ENCODE results near the gene FAM174C. TPM values are rescaled to one million over a fixed set of nuclear protein-coding genes. Genes with fewer than 3 reads are reported as not detected.
A peak's percentile ranks its signal among the peaks of the same experiment; 100 is the strongest.

FAM174C gene
- total and polyA plus RNA-seq, 10 of the 15 experiments (the other 5 are each of a cell fraction or from before 2014, with no cell fraction given), result 0.89 to 94.6 (median 43.6) TPM

- TF ChIP-seq E2F4 (IDR thresholded peaks at IDR 0.05; ENCODE audit: low read depth, low read length) (no peak), NFXL1 (IDR thresholded peaks at IDR 0.05; ENCODE audit: borderline replicate concordance) (no peak), RAD21 (IDR thresholded peaks at IDR 0.05; ENCODE audit: insufficient read depth, low read depth, low read length) (no peak), BCL11A (IDR thresholded peaks at IDR 0.05; ENCODE audit: low read depth, low read length) (peak; percentile 1; the same call in 1 of the 2 replicates), EP300 (IDR thresholded peaks at IDR 0.05; ENCODE audit: borderline replicate concordance in 1 of 2, control insufficient read depth in 1 of 2, low read depth in 2 of 2, low read length in 2 of 2) (no peak), HSF1 (IDR thresholded peaks at IDR 0.05; ENCODE audit: low read depth, low read length) (no peak), NFIC (IDR thresholded peaks at IDR 0.05; ENCODE audit: low read depth, low read length) (no peak), KAT2A (conservative IDR thresholded peaks at IDR 0.05; ENCODE audit: control insufficient read depth, low read depth, low read length) (no peak), DPF2 (IDR thresholded peaks at IDR 0.05) (peak; percentile 91), CREM (IDR thresholded peaks at IDR 0.05; ENCODE audit: low read depth) (peak; percentile 10; the same call in 1 of the 2 replicates), BHLHE40 (IDR thresholded peaks at IDR 0.05; ENCODE audit: borderline replicate concordance in 1 of 2, low read depth in 2 of 2, low read length in 1 of 2) (peak in 1 of 2 experiments; percentile 47; a peak in 1 of 4 replicates), PAX5 (IDR thresholded peaks at IDR 0.05; ENCODE audit: borderline replicate concordance, low read depth, low read length) (no peak)
- TF ChIP-seq, protein P1, sequence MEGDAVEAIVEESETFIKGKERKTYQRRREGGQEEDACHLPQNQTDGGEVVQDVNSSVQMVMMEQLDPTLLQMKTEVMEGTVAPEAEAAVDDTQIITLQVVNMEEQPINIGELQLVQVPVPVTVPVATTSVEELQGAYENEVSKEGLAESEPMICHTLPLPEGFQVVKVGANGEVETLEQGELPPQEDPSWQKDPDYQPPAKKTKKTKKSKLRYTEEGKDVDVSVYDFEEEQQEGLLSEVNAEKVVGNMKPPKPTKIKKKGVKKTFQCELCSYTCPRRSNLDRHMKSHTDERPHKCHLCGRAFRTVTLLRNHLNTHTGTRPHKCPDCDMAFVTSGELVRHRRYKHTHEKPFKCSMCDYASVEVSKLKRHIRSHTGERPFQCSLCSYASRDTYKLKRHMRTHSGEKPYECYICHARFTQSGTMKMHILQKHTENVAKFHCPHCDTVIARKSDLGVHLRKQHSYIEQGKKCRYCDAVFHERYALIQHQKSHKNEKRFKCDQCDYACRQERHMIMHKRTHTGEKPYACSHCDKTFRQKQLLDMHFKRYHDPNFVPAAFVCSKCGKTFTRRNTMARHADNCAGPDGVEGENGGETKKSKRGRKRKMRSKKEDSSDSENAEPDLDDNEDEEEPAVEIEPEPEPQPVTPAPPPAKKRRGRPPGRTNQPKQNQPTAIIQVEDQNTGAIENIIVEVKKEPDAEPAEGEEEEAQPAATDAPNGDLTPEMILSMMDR (IDR thresholded peaks at IDR 0.05 in 2 of 3, conservative IDR thresholded peaks at IDR 0.05 in 1 of 3; ENCODE audit: control insufficient read depth in 2 of 3, extremely low read depth in 1 of 3, insufficient read depth in 1 of 3, low read depth in 3 of 3, low read length in 3 of 3), result no peak
- TF ChIP-seq, protein P2, sequence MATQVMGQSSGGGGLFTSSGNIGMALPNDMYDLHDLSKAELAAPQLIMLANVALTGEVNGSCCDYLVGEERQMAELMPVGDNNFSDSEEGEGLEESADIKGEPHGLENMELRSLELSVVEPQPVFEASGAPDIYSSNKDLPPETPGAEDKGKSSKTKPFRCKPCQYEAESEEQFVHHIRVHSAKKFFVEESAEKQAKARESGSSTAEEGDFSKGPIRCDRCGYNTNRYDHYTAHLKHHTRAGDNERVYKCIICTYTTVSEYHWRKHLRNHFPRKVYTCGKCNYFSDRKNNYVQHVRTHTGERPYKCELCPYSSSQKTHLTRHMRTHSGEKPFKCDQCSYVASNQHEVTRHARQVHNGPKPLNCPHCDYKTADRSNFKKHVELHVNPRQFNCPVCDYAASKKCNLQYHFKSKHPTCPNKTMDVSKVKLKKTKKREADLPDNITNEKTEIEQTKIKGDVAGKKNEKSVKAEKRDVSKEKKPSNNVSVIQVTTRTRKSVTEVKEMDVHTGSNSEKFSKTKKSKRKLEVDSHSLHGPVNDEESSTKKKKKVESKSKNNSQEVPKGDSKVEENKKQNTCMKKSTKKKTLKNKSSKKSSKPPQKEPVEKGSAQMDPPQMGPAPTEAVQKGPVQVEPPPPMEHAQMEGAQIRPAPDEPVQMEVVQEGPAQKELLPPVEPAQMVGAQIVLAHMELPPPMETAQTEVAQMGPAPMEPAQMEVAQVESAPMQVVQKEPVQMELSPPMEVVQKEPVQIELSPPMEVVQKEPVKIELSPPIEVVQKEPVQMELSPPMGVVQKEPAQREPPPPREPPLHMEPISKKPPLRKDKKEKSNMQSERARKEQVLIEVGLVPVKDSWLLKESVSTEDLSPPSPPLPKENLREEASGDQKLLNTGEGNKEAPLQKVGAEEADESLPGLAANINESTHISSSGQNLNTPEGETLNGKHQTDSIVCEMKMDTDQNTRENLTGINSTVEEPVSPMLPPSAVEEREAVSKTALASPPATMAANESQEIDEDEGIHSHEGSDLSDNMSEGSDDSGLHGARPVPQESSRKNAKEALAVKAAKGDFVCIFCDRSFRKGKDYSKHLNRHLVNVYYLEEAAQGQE (IDR thresholded peaks at IDR 0.05; ENCODE audit: low read depth, low read length), result no peak
- TF ChIP-seq, protein P3, sequence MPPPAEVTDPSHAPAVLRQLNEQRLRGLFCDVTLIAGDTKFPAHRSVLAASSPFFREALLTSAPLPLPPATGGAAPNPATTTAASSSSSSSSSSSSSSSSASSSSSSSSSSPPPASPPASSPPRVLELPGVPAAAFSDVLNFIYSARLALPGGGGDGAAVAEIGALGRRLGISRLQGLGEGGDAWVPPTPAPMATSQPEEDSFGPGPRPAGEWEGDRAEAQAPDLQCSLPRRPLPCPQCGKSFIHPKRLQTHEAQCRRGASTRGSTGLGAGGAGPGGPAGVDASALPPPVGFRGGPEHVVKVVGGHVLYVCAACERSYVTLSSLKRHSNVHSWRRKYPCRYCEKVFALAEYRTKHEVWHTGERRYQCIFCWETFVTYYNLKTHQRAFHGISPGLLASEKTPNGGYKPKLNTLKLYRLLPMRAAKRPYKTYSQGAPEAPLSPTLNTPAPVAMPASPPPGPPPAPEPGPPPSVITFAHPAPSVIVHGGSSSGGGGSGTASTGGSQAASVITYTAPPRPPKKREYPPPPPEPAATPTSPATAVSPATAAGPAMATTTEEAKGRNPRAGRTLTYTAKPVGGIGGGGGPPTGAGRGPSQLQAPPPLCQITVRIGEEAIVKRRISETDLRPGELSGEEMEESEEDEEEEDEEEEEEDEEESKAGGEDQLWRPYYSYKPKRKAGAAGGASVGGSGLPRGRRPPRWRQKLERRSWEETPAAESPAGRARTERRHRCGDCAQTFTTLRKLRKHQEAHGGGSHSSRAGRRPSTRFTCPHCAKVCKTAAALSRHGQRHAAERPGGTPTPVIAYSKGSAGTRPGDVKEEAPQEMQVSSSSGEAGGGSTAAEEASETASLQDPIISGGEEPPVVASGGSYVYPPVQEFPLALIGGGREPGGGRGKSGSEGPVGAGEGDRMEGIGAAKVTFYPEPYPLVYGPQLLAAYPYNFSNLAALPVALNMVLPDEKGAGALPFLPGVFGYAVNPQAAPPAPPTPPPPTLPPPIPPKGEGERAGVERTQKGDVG (CRISPR knock-in tag; IDR thresholded peaks at IDR 0.05), result no peak
- TF ChIP-seq, protein P4, sequence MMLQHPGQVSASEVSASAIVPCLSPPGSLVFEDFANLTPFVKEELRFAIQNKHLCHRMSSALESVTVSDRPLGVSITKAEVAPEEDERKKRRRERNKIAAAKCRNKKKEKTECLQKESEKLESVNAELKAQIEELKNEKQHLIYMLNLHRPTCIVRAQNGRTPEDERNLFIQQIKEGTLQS (IDR thresholded peaks at IDR 0.05; ENCODE audit: borderline replicate concordance, extremely low read depth, low read depth, low read length), result peak; percentile 64; the same call in 1 of the 2 replicates
Observed at GRCh38 chr19:1269478-1270212, 5.7 kb upstream of the FAM174C start (continued).

All from GM12878 (cell line).